DOHH2 (cell line): Measurements from ENCODE around the gene TTC22.

Source experiments
- CTCF ChIP-seq: fragments of 200-600 bp; sonication (generic); IDR thresholded peaks from one replicate; pipeline ENCODE4 v1.5.1; 2014; ENCODE audit warnings: antibody characterized with exemption, mild to moderate bottlenecking, low read depth, low read length; ENCODE audit not compliant: poor library complexity, severe bottlenecking
- EZH2phosphoT487 ChIP-seq: fragments of 200-600 bp; sonication (generic); IDR thresholded peaks from 2 replicates; pipeline ENCODE4 v1.6.1; 2017; ENCODE audit warnings: borderline replicate concordance, mild to moderate bottlenecking, antibody characterized with exemption, low read length, moderate library complexity, mixed read lengths

- TF ChIP-seq CTCF (no peak), EZH2phosphoT487 (no peak)
These were observed 853 bp downstream of the TTC22 start for GRCh38 chr1:54800041-54800898.
